Stimulated activated CD4-positive, alpha-beta T cell treated with anti-CD3 and anti-CD28 coated beads, Interleukin-4, amount 100 ng/mL, for 1 hour (primary cell): Measurements from ENCODE around the gene CYP2W1.

Experiments used
- DNase-seq: peaks from one replicate; pipeline ENCODE4 v3.0.0-alpha.2; 2020

CYP2W1 gene

DNA sequence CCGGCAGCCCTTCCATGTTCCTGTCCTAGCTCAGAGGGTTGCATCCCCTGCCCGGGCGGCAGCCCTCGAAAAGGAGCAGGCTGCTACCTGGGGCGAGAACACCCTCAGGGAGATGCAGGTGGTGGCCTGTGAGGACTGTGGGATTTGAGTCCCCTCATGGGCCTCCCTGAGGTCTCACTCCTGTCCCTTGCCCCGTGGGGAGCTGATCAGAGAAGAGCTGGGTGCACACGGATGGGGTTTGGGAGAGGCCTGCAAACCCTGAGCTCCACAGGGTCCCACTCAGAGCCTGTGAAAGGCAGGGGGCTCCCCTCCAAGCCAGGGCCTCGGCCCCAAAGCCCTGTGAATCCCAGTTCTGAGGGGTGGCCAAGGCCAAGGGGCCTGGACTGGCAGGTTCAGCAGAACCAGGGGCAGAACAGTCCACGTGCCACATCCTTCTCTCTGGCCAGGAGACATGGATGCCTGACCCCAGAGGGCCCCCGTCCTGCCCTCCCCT, 424 bp upstream of the CYP2W1 start:
- no peak for DNase-seq

DNA sequence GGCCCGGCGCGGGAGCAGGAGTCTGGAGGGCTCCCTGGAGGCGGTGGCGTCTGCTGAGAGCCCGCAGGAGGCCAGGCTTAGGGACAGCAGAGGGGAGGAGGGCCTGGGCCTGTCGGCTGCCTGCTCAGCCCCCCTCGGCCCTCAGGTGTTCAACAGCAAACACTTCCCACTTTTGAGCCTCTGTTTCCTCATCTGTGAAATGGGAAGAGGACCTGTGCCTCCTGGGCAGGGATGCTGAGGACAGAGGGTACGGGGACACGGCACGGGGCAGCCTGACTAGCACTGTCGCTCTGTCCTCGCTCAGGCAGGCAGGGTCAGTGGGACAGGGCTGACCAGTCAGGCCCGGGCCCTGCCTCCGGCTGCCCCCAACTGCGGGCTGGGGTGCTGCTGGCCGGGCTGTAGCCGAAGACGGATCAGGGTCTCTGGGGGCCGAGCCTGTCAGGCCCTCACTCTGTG, 663 bp downstream of the CYP2W1 start:
- DNase-seq, result no peak

DNA sequence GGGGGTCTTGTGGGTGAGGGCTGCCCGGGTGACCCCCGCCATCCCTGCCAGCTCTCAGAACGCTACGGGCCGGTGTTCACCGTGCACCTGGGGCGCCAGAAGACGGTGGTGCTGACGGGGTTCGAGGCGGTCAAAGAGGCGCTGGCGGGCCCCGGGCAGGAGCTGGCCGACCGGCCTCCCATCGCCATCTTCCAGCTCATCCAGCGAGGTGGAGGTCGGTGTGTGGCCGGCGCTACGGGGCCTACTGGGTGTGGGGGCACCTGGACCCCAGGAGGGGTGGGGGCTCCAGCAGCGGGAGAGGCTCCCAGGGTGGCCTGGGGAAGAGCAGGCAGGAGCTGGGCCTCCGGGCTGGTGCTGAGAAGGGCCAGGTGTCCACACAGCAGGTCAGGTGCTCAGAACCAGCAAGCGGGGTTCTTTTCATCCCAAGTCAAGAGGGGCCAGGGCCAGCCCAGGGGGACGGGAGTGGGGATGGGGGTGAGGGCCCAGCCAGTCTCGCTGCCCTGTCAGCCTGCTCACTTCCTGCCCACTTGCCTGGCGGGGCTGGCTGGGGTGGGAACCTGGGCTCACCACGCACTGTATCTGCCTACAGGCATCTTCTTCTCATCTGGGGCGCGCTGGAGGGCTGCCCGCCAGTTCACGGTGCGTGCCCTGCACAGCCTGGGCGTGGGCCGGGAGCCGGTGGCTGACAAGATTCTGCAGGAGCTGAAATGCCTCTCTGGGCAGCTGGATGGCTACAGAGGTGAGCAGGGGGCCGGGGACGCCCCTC, 1.6 kb downstream of the CYP2W1 start:
- DNase-seq, result no peak

DNA sequence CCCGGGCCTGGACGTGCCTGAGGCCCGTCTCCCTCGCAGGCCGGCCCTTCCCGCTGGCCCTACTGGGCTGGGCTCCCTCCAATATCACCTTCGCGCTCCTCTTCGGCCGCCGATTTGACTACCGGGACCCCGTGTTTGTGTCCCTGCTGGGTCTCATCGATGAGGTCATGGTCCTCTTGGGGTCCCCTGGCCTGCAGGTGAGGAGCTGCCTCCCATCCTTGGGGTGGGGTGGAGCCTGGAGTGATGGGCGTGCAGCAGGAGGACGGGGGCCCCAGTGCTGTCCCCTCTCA, 2.1 kb downstream of the CYP2W1 start:
- no peak for DNase-seq

GRCh38 chr7:985915-986741, 3.1 kb downstream of the CYP2W1 start:
- DNase-seq, result no peak

DNA sequence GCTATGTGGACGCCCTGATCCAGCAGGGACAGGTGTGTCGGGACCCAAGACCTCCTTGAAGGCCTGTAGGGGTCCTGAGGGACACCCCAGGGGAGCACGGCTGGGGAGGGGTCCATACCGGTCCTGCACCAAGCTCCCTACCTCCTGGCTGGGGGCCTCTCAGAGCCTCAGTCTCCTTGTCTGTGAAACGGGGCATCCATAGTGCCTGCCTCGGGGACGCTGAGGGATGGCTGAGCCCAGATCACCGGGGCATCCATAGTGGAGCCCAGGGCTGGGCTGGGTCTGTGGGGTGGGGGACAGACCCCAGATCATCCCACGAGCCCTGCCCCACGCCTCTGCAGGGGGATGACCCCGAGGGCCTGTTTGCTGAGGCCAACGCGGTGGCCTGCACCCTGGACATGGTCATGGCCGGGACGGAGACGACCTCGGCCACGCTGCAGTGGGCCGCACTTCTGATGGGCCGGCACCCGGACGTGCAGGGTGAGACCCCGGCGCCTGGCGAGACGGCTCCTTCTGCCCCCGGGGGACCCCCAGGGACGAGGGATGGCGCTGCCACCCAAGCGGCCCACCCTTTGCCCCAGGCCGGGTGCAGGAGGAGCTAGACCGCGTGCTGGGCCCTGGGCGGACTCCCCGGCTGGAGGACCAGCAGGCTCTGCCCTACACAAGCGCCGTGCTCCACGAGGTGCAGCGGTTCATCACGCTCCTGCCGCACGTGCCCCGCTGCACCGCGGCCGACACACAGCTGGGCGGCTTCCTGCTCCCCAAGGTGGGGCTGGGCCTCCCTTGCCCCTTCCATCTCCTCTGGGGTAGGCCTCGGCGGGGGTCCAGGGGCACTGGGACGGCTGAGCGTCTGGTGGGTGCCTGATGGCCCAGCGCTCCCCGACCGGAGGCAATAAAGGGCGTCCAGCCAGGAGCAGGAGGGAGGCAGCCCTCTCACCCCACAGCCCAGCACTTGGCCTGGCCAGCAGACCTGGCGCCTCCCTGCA, 4.1 kb downstream of the CYP2W1 start:
- DNase-seq, result no peak

DNA sequence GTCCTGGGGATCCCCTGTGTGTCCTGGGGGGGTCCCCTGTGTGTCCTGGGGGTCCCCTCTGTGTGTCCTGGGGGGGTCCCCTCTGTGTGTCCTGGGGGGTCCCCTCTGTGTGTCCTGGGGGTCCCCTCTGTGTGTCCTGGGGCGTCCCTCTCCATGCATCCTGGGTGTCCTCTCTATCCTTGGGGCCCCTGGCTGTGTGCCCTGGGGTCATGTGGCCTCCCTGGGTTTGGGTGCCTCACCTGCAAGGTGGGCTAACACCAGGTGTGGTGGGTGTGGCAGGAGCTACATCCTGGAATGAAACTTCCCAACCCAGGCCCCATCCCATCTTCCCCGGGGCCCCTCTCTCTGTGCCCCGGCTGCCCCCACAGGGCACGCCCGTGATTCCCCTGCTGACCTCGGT, 4.9 kb downstream of the CYP2W1 start:
- no peak for DNase-seq

DNA sequence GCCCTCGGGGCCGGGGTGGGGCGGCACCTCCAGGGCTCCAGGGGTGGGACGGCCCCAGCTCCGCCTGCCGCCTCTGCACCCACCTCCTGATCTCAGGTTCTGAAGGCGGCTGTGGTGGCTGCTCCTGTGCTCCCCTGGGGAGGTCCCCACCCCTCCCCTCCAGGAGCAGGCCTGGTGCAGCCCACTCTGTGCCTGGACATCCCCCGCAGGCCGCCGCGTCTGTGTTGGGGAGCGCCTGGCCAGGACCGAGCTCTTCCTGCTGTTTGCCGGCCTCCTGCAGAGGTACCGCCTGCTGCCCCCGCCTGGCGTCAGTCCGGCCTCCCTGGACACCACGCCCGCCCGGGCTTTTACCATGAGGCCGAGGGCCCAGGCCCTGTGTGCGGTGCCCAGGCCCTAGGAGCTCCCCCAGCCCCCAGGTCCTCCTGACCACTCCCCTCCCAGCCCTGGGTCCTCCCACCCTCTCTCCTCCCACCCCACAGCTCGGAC, 5.5 kb downstream of the CYP2W1 start:
- DNase-seq, result no peak

DNA sequence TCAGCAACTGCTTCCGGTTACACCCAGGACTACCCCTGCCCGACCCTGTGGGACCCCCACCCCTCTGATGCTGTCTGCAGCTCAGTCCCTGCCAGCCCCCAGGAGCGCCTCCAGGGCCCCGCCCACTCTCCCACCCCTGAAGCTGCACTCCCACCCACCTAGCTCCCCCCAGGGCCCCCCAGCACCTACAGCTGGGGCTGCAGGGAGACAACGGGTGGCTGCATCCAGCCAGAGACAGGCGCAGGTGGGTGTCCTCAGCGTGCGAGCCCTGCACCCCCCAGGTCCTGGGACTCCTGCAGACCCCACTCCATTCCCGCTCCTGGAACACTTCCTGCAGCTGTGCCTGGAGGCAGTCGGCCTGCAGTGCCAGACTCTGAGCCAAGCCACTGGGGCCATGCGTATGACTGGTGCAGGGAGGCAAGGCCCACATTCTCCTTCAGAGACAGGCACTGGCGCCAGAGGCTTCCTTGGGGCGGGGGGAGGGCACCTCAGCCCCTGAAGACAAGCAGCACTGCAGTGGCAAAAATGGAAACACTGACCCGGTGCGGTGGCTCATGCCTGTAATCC, 6.1 kb downstream of the CYP2W1 start:
- DNase-seq, result no peak

GRCh38 chr7:990352-990932, 7.5 kb downstream of the CYP2W1 start:
- DNase-seq, result no peak

DNA sequence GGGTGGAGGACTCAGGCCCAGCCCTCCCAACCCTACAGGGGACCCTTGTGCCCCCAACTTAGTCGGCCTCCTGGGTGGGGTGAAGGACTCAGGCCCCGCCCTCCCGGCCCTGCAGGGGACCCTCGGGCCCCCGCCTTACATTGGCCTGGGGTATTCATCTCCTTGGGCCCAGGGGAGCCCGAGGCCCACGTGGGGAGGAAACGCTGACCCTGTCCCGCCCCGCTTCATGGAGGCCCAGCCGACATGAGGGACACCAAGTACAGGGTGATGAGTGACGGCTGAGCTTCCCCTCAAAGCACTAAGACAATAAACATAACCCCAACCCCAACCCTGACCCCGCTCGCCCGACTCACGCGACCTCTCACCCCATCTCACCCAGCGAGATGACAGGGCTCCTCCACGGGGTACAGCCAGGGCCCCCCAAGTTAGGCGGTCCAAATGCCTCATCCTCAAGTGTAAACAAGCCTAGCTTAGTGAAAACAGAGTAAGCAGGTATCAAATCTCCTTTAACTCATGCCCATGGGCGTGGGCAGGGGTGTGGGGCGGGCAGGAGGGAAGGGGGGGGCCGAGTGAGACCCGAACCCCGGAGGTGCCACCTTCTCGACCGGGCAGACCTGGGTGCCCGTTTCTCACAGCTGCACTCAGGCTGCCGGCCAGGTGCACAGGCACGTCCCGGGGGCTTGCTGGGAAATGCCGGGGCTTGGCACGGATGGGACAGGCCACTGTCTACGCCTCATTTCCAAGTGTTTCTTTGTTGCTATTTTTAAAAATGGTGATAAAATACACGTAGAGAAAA, 8.2 kb downstream of the CYP2W1 start:
- no peak for DNase-seq

GRCh38 chr7:991729-992656, 9.0 kb downstream of the CYP2W1 start:
- no peak for DNase-seq

DNA sequence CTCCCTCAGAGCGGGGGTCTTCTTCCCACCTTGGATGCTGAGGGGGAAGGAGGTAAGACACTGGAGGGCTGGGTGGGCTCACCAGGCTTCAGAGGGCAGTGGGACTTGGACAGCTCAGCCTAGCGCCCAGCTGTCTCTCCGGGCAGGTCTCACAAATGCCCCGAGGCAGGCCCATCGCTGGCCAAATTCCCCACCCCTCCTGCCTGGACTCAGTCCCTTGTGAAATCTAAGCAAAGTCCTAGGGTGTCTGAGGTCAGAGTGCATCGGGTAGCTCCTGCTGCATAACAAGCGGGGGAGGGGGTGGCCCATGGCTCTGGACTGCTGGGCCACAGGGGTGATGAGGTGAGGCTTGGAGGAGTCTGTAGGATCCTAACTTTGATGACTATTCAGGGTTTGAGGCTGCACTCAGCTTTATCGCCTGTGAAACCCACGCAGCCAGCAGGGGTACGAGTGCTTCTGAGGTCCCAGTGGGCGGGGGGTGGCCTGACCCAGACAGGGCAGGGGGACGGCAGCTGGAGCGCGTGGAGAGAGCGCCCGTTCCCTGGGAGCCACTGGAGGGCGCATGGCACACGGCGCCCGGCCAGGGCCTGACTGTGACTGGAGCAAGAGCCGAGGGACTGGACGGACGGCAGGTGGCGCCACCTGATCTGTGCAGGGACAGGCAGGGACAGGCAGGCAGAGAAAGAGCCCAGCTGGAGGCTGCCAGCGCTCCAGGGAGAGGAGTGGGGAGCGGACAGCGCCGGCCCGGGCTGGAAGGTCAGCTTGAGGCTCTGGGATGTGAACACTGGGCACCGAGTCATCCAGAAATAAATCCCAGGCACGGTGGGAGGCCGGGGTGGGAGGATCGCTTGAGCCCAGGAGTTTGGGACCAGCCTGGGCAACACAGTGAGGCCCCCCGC, 10.0 kb downstream of the CYP2W1 start:
- DNase-seq, result peak; percentile 97

DNA sequence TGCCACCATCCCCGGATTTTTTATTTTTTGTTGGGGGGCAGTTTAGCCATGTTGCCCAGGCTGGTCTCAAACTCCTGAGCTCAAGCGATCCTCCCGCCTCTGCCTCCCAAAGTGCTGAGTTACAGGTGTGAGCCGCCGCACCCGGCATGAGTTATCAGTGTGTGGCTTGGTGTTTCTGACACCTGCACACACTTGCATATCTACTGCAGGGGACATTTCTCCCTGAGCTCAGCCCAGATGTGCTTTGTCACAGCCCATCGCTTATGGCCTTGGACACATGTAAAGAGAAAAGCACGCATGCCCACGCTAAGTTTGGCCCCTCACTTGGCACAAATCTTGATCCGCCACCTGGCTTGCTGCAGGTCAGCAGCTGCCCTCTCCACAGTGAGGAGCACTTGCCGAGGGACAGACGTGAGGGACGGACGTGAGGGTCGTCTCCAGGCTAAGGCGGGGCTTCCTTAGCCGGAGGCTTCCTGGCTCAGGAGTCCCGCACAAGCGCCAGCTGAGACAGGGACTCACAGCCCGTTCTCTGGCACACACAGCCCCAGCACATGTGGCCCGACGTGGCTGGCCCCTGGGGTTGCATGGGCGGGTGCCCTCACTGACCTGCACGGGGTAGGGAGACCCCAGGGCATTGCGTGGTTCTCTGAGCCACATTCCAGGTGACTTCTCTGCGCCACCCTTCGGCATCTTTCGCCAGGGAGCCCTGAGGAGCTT, 11.8 kb downstream of the CYP2W1 start:
- no peak for DNase-seq

DNA sequence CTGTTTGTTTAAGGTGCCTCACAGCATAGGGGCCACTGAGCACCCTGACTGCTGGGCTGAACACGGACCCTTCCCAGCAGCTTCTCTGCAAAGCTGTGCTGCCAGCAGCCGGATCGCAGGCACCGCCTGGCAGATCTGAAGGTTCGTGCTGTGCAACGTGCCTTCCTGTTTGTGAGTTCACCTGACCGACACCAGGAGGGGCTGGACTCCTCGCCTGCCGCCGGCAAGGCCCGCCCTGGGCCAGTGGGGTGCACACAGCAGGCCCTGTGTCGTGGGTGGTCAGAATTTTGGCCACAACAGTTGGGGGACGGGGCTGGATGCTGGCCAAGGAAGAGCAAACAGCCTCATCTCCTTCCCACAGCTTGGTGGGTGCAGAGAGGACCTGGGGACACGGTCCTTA, 12.6 kb downstream of the CYP2W1 start:
- DNase-seq, result no peak

- DNase-seq, result no peak
Observed at GRCh38 chr7:996079-996872, 13.3 kb downstream of the CYP2W1 start.
